Right renal cortex interstitium (tissue), 3 donors: ENCODE results near the gene PFN3. TPM values are rescaled to one million over a fixed set of nuclear protein-coding genes. Genes with fewer than 3 reads are reported as not detected.

ENCODE experiments used
- DNase-seq, 3 donors: peaks; one replicate each; pipeline ENCODE4 v3.0.0-alpha.2; 2013; ENCODE audit warnings: low read depth in 3 of 3, low spot score in 2 of 3
- polyA plus RNA-seq, 3 donors: library from polyadenylated mRNA; unstranded; fragments of 120-200 nt; gene quantifications; one replicate each; pipeline ENCODE4 v1.2.1, GENCODE V29; 2013; ENCODE audit not compliant: insufficient read length in 3 of 3

The PFN3 gene
- polyA plus RNA-seq, 3 donors = 0.47 to 0.72 (median 0.67) TPM

- DNase-seq = no peak
These were observed 3.7 kb downstream of the PFN3 start for GRCh38 chr5:177396807-177397206.

- no peak for DNase-seq
These were observed 4.4 kb downstream of the PFN3 start for GRCh38 chr5:177396078-177396477.

- no peak for DNase-seq
These were observed 6.5 kb downstream of the PFN3 start for GRCh38 chr5:177393990-177394389.

- DNase-seq = no peak
These were observed 7.2 kb downstream of the PFN3 start for GRCh38 chr5:177393206-177393765.

DNA sequence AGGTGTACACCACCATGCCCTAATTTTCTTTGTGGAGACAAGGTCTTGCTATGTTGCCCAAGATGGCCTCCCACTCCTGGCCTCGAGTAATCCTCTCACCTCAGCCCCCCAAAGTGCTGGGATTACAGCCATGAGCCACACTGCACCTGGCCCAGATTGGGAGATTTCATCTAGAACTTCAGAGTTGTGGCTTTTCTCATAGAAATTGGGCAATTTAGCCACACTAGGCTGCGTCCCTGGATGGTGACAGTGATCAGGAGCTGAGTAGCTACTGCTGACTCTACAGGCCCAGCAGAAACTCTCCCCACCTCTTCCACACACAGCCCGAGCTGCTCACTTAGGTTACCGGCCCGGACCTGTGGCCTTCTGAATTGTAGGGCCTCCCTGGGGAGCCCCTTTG, 7.7 kb downstream of the PFN3 start:
- no peak for DNase-seq

DNA sequence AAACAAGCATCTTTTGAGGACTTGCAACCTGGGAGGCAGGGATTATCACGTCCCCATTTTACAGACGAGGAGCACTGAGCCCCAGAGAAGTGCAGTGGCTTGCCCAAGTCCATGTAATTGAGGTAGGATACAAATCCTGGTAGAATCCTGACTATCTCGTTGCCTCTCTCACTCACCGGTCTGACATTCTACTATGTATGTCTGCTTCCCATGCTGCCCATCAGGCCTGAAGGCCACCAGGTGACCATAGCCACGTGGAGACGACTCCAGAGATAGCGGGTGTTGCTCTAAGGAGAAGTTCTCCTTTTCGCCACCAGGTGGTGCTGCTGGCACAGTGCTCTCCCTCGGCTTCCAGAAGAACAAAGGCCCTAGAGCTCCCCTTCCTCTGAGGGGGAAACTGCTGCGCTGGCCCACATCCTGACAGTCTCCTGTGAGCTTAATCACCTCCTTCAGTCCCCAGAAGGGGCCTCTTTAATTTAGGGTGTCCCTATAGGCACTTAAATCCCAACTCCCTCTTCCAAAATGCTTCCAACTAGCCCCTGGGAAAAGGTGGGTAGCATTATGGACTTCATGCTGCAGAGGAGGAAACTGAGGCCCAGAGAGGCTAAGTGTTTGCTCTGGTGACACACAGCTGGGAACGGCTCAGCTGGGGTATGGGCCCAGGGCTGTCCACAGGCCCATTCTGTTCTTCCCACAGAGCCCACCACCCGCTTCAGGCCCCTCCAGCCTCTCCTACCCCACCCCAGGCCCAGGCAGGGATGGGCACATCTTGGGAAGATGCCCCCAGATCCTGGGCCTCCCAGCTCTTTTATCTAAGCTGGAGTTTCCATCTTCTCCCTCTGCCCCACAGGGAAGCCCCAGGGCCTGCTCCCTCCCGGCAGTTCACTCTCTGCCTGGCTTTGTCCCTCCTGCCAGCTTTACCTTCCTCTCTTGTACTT, 9.8 kb downstream of the PFN3 start:
- DNase-seq = peak; percentile 76 to 85 (median 78)

- DNase-seq = no peak
These were observed 11.0 kb downstream of the PFN3 start for GRCh38 chr5:177389241-177390169.

GRCh38 chr5:177388521-177389052, 11.9 kb downstream of the PFN3 start:
- no peak for DNase-seq

DNA sequence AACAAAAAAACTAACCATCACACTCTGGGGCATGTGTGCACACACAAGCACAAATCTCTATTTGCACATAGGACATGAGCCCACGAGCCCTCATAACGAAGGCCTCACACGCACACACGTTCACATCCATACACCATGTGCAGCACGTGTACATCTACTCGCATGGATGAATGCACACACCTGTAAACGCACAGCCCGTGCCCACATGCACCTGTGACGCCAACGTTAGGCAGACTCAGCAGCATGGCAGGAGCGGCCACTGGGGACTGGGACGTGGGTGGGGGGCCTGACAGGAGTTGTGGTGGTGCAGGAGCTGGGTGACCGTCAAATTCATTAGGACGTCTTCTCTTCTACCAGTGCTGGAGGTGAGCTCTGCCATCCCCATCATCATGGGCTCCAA, 13.1 kb downstream of the PFN3 start:
- no peak for DNase-seq

- no peak for DNase-seq
These were observed 13.9 kb downstream of the PFN3 start for GRCh38 chr5:177386542-177386941.

GRCh38 chr5:177385720-177386119, 14.7 kb downstream of the PFN3 start:
- DNase-seq = no peak

DNA sequence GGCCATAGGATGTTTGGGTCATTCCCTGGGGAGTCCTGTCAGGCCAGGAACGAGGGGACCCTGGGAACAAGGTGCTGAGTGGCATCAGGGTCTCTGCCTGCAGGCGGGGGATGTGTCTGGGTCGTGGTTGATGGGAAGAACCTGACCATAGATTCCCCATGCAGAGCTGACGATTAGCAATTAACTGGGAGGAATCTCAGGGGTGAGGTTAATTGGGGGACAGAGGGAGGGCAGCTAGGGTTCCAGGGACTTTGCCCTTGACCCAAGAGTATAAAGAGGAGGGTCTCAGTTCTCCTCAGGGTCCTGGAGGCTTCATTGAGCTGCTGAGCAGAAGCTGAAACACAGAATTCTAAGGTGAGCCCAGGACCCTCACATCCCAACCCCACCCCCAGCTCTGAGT, 16.3 kb downstream of the PFN3 start, which contains the start of gene SLC34A1:
Gene SLC34A1, plus strand, starts transcription at position 301 of the 400 bp plus-strand sequence. CDS start 1,308 bp downstream, outside the sequence.
- no peak for DNase-seq

DNA sequence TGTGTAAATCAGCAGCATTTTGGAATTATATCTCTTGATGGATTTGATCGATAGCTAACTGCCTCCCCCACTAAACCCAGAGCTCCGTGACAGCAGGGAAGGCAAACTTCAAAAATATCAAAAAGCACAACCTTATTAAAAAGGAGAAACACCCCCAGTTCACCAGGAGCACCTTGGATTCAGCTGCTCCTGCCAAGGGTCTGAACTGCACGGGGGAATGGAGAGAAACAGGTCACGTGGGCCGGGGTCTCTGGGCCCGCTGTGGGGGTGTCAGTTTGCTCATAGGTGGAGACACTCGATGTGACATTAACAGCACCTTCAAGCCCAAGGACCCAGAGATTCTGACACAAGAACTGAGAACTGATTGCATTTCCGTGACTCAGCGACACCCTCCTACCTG, 17.3 kb downstream of the PFN3 start:
- DNase-seq = no peak

DNA sequence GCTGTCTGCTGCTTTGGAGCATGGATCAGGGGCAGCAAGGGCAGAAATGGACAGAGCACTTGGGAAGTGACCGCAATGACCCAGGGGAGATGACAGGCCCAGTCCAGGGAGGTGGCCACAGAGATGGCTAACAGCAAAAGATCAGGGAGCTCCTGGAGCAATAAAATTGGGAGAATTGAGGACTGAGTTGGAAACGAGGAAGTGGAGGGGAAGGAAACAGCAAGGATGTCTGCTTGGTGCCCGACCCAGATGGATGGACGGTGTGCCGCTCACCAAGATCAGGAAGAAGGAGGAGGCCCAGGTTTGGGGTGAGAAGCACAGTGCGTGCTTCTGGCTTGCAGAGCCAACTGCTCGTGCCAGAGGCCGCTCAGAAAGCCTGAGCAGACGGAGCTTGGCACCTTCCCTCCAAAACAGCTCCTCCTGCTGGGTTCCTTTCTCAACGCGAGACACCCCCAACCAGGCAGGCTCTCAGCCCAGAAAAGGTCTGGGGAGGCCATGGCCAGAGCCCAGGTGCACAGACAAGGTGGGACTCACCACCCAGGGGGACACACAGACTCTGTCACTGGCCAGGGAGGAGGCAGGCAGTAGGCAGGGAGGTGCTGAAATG, 17.9 kb downstream of the PFN3 start:
- DNase-seq = no peak

DNA sequence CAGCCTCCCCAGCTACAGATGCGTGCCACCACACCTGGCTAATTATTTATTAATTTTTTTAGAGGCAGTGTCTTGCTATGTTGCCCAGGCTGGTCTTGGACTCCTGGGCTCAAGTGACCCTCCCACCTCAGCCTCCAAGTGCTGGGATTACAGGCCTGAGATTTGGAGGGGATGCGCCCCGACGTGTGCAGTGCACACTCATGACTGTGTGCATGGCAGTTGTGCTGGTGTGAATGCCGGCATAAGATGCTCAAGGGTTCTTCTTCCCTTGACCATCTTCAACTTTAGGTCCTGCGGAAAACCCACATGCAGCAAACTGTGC, 19.7 kb downstream of the PFN3 start:
- no peak for DNase-seq

DNA sequence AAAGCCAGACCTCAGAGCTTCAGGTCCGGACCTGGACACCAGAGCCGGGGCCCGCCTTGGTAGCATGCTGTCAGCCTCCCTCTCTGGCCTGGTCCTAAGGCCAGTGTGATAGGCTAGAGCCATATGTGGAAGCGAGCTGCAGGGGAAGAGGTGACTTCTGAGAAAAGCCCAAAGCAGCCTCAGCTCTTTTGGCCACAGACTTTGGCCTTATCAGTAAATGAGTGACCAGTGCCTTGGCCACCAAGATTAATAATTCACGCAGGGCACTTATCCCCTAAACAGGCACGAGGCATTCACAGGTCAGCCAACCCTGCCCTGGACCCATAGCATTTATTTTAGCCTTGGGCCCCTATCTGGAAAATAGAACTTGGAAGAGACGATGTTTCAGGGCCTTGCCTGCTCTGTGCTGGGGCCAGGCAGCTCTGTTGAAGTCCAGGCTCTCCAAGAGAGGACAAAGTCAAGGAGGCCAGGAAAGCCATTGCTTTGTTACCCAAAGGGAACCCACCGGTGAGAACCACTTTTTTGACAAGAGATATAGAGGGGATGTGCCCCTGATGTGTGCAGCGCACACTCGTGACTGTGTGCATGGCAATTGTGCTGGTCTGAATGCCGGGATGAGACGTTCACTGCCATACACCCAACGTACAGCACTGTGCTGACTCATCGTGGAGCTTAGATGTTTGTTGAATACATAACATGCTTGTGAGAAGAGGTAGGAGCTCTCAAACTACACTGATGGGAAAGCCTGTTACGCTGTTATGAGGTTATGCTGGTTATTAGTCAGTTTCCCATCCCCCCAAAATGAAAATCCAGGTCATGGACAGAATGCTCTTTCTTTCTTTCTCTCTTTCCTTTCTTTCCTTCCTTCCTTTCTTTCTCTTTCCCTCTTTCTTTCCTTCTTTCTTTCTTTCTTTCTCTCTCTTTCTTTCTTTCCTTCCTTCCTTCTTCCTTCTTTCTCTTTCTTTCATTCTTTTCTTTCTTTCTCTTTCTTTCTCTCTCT, 21.3 kb downstream of the PFN3 start:
- no peak for DNase-seq

- DNase-seq = no peak
These were observed 22.3 kb downstream of the PFN3 start for GRCh38 chr5:177377851-177378776.

GRCh38 chr5:177376107-177376506, 24.4 kb downstream of the PFN3 start:
- no peak for DNase-seq
